ENCODE measurements around the gene TRIM34. TPM values are rescaled to one million over a fixed set of nuclear protein-coding genes. Genes with fewer than 3 reads are reported as not detected.

TRIM34 gene
- total and polyA plus RNA-seq, 4 experiments from 2014 or later: 9.6 to 20.2 (median 11.0) TPM

DNA sequence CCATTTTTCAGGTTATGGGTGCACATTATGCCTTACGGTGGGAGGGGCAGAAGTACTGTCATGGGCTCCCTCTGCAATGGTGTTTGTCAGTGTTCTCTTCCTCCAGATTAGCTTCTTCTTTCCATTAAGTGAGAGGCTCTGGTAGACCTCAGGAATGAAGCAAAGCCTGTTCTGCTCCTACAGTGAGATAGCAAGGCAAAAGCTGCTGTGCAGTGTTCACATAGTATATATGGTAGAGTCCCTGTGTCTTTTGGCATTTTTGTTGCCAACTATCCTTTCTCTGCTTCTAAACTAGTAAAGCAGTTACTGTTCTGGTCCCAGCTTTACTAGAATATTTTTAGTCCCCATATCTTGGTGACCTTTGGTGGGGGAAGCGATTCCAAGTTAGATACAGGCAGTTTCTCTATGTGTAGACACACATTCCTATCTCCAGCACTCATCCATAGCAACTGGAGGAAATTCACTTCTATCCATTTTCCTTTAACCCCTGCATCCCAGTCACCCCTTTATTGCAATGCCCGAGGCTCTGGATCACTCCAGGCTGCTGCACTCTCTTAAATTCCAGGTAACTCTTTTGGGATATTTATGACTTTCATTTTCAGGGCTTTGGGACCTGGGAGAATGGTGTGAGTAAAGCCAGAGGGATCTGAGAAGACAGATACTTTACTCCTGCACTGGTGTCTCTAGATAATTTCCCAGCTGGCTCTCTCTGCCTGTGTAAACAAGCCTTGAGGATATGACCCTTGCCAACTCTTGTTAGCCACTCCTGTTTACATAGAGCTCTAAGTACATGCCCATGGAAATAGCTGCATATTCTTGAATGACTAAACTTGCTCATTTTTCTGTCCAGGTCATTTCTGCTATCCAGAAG, 3.9 kb upstream of the TRIM34 start:
- no peak overlapping the region for H3K4me3 Mint-ChIP-seq
- peak overlapping the region in 1 of 7 donors; percentile 36 for H3K27ac Mint-ChIP-seq
- Histone ChIP-seq H3K9me3 (ENCODE audit: control insufficient read depth in 1 of 2, low read length in 2 of 2) (no peaks in the 10 kb centered on the region), H3K4me3 (ENCODE audit: low read length in 2 of 2) (no peak overlapping the region), H3K27ac (ENCODE audit: low read depth, low read length) (no peak overlapping the region), H3K4me1 (ENCODE audit: insufficient read depth, low read length) (peaks cover 18% of the 10 kb centered on the region), H3K27me3 (ENCODE audit: insufficient read depth, low read length) (no peaks in the 10 kb centered on the region), H3K36me3 (ENCODE audit: insufficient read depth, low read length) (no peaks in the 10 kb centered on the region)
- H3K4me1 Mint-ChIP-seq: peaks cover 17 to 25% (median 21%) of the 10 kb centered on the region in 4 donors
- H3K36me3 Mint-ChIP-seq: peaks cover 0 to 8% of the 10 kb centered on the region in 2 donors
- intact Hi-C loops (cut with micrococcal nuclease): no loop called here
- no peaks in the 10 kb centered on the region for H3K9me3 Mint-ChIP-seq
- no peaks in the 10 kb centered on the region for H3K27me3 Mint-ChIP-seq
- ChIA-PET POLR2A (ENCODE audit: partially characterized antibody) (interaction anchor here (2.2 kb wide), 1 partner anchor 64 kb away, joined by 4 read pairs; the partner anchor contains the start of gene TRIM5), CTCF (ENCODE audit: partially characterized antibody) (interaction anchor here (1.1 to 1.2 kb wide), 2 partner anchors 64 to 70 kb away, joined by 3 to 5 read pairs; partner anchors contain the start of gene TRIM5)
- no peak for DNase-seq

DNA sequence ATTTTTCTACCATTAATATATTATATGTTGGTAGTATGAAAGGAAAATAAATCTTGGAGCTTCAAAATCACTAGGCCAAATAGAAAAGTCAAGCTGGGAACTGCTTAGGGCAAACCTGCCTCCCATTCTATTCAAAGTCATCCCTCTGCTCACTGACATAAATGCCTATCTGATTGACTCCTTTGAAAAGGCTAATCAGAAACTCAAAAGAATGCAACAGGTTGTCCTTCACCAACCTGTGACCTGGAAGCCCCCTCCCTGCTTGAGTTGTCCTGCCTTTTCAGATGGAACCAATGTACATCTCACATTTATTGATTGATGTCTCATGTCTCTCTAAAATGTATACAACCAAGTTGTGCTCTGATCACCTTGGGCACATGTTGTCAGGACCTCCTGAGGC, 3.2 kb upstream of the TRIM34 start:
- Histone ChIP-seq H3K4me1 (ENCODE audit: insufficient read depth, low read length) (peaks cover 24% of the 10 kb centered on the region), H3K27ac (ENCODE audit: low read depth, low read length) (no peak overlapping the region), H3K27me3 (ENCODE audit: insufficient read depth, low read length) (no peaks in the 10 kb centered on the region), H3K9me3 (ENCODE audit: control insufficient read depth in 1 of 2, low read length in 2 of 2) (no peaks in the 10 kb centered on the region), H3K36me3 (ENCODE audit: insufficient read depth, low read length) (no peaks in the 10 kb centered on the region), H3K4me3 (ENCODE audit: low read length in 2 of 2) (no peak overlapping the region)
- H3K9me3 Mint-ChIP-seq: no peaks in the 10 kb centered on the region
- ChIA-PET CTCF (ENCODE audit: partially characterized antibody) (interaction anchor here (1.1 kb wide), 1 partner anchor 69 kb away, joined by 5 read pairs; no protein-coding TSS in a partner anchor), POLR2A (ENCODE audit: partially characterized antibody) (interaction anchor here (2.2 kb wide), 1 partner anchor 63 kb away, joined by 4 read pairs; the partner anchor contains the start of gene TRIM5)
- no peak for DNase-seq
- H3K36me3 Mint-ChIP-seq: peaks cover 0 to 8% of the 10 kb centered on the region in 2 donors
- peaks cover 18 to 32% (median 27%) of the 10 kb centered on the region in 4 donors for H3K4me1 Mint-ChIP-seq
- intact Hi-C loops (cut with micrococcal nuclease): no loop called here
- H3K27me3 Mint-ChIP-seq: no peaks in the 10 kb centered on the region
- H3K4me3 Mint-ChIP-seq: no peak overlapping the region
- H3K27ac Mint-ChIP-seq: no peak overlapping the region

DNA sequence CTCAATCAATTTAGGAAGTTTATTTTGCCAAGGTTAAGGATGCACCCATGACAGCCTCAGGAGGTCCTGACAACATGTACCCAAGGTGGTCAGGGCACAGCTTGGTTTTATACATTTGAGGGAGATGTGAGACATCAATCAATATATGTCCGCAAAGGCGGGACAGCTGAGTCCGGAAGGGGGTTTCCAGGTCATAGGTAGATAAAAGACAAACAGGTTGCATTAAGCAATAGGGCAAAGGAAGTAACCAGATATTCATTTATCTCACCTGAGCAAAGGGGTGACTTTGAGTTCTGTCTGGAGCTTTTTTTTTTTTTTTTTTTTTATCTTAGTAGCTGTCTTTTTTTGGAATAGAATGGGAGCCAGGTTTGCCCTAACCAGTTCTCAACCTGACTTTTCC, 2.0 kb upstream of the TRIM34 start:
- no peaks in the 10 kb centered on the region for H3K27me3 ChIP-seq (ENCODE audit: insufficient read depth, low read length)

DNA sequence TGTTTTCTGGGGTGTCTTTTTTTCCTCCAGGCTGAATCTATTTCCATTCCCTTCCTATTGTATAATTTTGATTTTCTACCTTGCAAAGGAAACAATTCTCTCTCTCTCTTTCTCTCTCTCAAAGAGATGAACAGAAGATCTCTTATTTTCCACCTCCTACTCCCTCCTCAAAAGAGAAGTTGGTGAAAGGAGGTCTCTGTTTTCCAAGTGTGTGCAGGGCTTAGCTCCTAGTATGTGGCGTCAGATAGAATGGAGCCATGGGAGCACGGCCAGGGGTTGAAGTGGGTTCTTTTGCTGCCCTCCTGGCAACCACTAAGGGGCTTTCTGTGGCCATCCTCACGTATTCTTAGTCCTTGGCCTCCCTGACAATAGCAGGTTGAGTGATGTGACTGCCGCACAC, 480 bp downstream of the TRIM34 start:
- intact Hi-C loops (cut with micrococcal nuclease): no loop called here
- Mint-ChIP-seq H3K27ac (peak overlapping the region; percentile 68 to 99 (median 92)), H3K36me3 (peaks cover 8 to 16% of the 10 kb centered on the region in 2 donors), H3K4me3 (peak overlapping the region; percentile 86 to 98 (median 94)), H3K27me3 (no peaks in the 10 kb centered on the region), H3K4me1 (peaks cover 31 to 52% (median 39%) of the 10 kb centered on the region in 4 donors), H3K9me3 (no peaks in the 10 kb centered on the region)
- Histone ChIP-seq H3K36me3 (ENCODE audit: insufficient read depth, low read length) (no peaks in the 10 kb centered on the region), H3K27me3 (ENCODE audit: insufficient read depth, low read length) (no peaks in the 10 kb centered on the region), H3K4me3 (ENCODE audit: low read length in 2 of 2) (peak overlapping the region; percentile 71 to 85), H3K9me3 (ENCODE audit: control insufficient read depth in 1 of 2, low read length in 2 of 2) (no peaks in the 10 kb centered on the region), H3K27ac (ENCODE audit: low read depth, low read length) (peak overlapping the region; percentile 62), H3K4me1 (ENCODE audit: insufficient read depth, low read length) (peaks cover 32% of the 10 kb centered on the region)
- no peak for DNase-seq
- ChIA-PET CTCF (ENCODE audit: partially characterized antibody) (interaction anchor here (1.2 to 1.4 kb wide), 2 partner anchors 59 to 87 kb away, joined by 3 read pairs; no protein-coding TSS in a partner anchor), POLR2A (ENCODE audit: partially characterized antibody) (interaction anchor here (2.3 to 2.5 kb wide), 2 partner anchors 59 to 64 kb away, joined by 8 to 15 read pairs; partner anchors contain the start of genes TRIM22 and TRIM5)

More for the DNA sequence above, 2.0 kb upstream of the TRIM34 start:
- peaks cover 29 to 44% (median 38%) of the 10 kb centered on the region in 4 donors for H3K4me1 Mint-ChIP-seq
- no peaks in the 10 kb centered on the region for H3K9me3 Mint-ChIP-seq
- H3K27ac Mint-ChIP-seq: peak overlapping the region in 1 of 7 donors; percentile 42
- H3K4me1 ChIP-seq (ENCODE audit: insufficient read depth, low read length): peaks cover 32% of the 10 kb centered on the region
- H3K4me3 Mint-ChIP-seq: peak overlapping the region in 4 of 8 donors; percentile 11 to 63 (median 40)
- no peaks in the 10 kb centered on the region for H3K27me3 Mint-ChIP-seq
- H3K36me3 ChIP-seq (ENCODE audit: insufficient read depth, low read length): no peaks in the 10 kb centered on the region
- H3K9me3 ChIP-seq (ENCODE audit: control insufficient read depth in 1 of 2, low read length in 2 of 2): no peaks in the 10 kb centered on the region
- DNase-seq: no peak
- H3K27ac ChIP-seq (ENCODE audit: low read depth, low read length): no peak overlapping the region
- ChIA-PET POLR2A (ENCODE audit: partially characterized antibody) (no interaction called here), CTCF (ENCODE audit: partially characterized antibody) (no interaction called here)
- intact Hi-C loops (cut with micrococcal nuclease): no loop called here
- H3K36me3 Mint-ChIP-seq: peaks cover 5 to 8% of the 10 kb centered on the region in 2 donors
- H3K4me3 ChIP-seq (ENCODE audit: low read length in 2 of 2): no peak overlapping the region

DNA sequence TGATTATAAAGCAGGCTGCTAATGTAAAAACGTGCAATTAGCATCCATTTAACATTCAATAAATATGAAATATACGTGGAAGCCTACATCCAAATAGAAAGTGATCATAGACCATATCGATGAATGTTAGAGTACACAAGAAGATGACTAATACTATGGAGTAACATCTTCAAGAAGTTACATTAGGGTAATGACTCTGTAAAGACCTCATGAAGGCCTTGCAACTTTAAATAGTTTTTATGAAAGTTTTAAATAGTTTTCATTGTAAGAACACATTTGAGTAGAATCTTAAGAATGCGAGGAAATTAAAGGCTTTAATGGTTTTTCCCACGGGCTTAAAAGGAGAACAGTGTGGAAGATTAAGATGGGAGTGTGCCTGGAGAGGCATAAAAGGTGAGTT, 1.4 kb downstream of the TRIM34 start:
- no peak for DNase-seq
- no peaks in the 10 kb centered on the region for H3K27me3 Mint-ChIP-seq
- no peak overlapping the region for H3K27ac ChIP-seq (ENCODE audit: low read depth, low read length)
- H3K4me1 Mint-ChIP-seq: peaks cover 33 to 56% (median 42%) of the 10 kb centered on the region in 4 donors
- H3K9me3 Mint-ChIP-seq: no peaks in the 10 kb centered on the region
- ChIA-PET CTCF (ENCODE audit: partially characterized antibody) (interaction anchor here (1.7 kb wide), 1 partner anchor 58 kb away, joined by 8 read pairs; the partner anchor contains the start of gene TRIM5), POLR2A (ENCODE audit: partially characterized antibody) (no interaction called here)
- peak overlapping the region; percentile 86 to 98 (median 94) for H3K4me3 Mint-ChIP-seq
- peaks cover 9 to 20% of the 10 kb centered on the region in 2 donors for H3K36me3 Mint-ChIP-seq
- H3K36me3 ChIP-seq (ENCODE audit: insufficient read depth, low read length): no peaks in the 10 kb centered on the region
- H3K9me3 ChIP-seq (ENCODE audit: control insufficient read depth in 1 of 2, low read length in 2 of 2): no peaks in the 10 kb centered on the region
- H3K4me1 ChIP-seq (ENCODE audit: insufficient read depth, low read length): peaks cover 32% of the 10 kb centered on the region
- H3K27me3 ChIP-seq (ENCODE audit: insufficient read depth, low read length): no peaks in the 10 kb centered on the region
- intact Hi-C loops (cut with micrococcal nuclease): no loop called here
- H3K4me3 ChIP-seq (ENCODE audit: low read length in 2 of 2): no peak overlapping the region
- H3K27ac Mint-ChIP-seq: peak overlapping the region in 5 of 7 donors; percentile 68 to 99 (median 92)

DNA sequence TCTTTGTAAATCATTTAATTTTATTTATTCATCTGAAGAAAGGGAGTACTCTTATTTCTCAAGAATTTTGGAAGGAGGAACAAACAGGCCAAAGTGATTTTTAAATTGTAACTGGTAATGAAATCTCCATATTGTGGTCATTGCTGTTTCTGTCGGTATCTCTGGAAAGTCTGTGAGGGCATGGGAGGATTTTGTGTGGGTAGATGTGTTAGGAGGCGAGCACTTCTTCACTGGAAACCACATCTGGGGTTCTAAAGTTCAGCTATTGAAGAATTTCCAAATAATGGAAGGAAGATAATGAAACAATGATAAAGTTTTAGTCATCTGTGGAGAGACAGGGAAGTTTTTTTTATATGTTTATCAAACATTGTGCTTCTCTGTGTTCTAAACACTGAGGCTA, 6.6 kb downstream of the TRIM34 start:
- no peak for DNase-seq
- H3K36me3 Mint-ChIP-seq: peaks cover 42 to 56% of the 10 kb centered on the region in 2 donors
- ChIA-PET CTCF (ENCODE audit: partially characterized antibody) (no interaction called here), POLR2A (ENCODE audit: partially characterized antibody) (no interaction called here)
- Histone ChIP-seq H3K4me1 (ENCODE audit: insufficient read depth, low read length) (peaks cover 9% of the 10 kb centered on the region), H3K27me3 (ENCODE audit: insufficient read depth, low read length) (no peaks in the 10 kb centered on the region), H3K4me3 (ENCODE audit: low read length in 2 of 2) (no peak overlapping the region), H3K9me3 (ENCODE audit: control insufficient read depth in 1 of 2, low read length in 2 of 2) (no peaks in the 10 kb centered on the region), H3K27ac (ENCODE audit: low read depth, low read length) (no peak overlapping the region), H3K36me3 (ENCODE audit: insufficient read depth, low read length) (peaks cover 7% of the 10 kb centered on the region)
- intact Hi-C loops (cut with micrococcal nuclease): no loop called here
- H3K27ac Mint-ChIP-seq: peak overlapping the region in 2 of 7 donors; percentile 2 to 37
- peaks cover 20 to 26% (median 22%) of the 10 kb centered on the region in 4 donors for H3K4me1 Mint-ChIP-seq
- no peaks in the 10 kb centered on the region for H3K9me3 Mint-ChIP-seq
- H3K4me3 Mint-ChIP-seq: no peak overlapping the region
- H3K27me3 Mint-ChIP-seq: no peaks in the 10 kb centered on the region

DNA sequence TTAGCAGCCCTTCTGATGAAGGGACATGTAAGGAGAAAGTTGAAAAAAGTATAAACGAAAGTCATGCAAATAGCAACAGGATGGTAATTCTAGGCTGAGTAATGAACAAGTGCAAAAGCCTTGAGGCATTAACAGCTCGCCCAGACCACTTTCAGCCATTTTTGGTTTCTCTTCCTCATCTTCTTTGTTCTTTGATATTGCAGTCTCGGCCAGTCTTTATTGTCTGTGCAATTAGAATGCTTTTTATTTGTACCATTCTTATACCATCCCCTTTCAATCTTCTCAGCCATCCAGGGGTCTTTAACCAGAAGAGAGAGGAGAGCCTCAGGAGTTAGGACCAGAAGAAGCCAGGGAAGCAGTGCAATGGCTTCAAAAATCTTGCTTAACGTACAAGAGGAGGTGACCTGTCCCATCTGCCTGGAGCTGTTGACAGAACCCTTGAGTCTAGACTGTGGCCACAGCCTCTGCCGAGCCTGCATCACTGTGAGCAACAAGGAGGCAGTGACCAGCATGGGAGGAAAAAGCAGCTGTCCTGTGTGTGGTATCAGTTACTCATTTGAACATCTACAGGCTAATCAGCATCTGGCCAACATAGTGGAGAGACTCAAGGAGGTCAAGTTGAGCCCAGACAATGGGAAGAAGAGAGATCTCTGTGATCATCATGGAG, 7.3 kb downstream of the TRIM34 start:
- peak overlapping the region in 1 of 7 donors; percentile 53 for H3K27ac Mint-ChIP-seq
- intact Hi-C loops (cut with micrococcal nuclease): no loop called here
- H3K4me1 ChIP-seq (ENCODE audit: insufficient read depth, low read length): peaks cover 2% of the 10 kb centered on the region
- ChIA-PET POLR2A (ENCODE audit: partially characterized antibody) (no interaction called here), CTCF (ENCODE audit: partially characterized antibody) (interaction anchor here (0.7 kb wide), 1 partner anchor 575 kb away, joined by 3 read pairs; no protein-coding TSS in a partner anchor)
- no peak overlapping the region for H3K27ac ChIP-seq (ENCODE audit: low read depth, low read length)
- no peaks in the 10 kb centered on the region for H3K27me3 ChIP-seq (ENCODE audit: insufficient read depth, low read length)
- H3K4me3 Mint-ChIP-seq: no peak overlapping the region
- H3K36me3 Mint-ChIP-seq: peaks cover 46 to 59% of the 10 kb centered on the region in 2 donors
- no peak overlapping the region for H3K4me3 ChIP-seq (ENCODE audit: low read length in 2 of 2)
- no peak for DNase-seq
- no peaks in the 10 kb centered on the region for H3K9me3 Mint-ChIP-seq
- H3K36me3 ChIP-seq (ENCODE audit: insufficient read depth, low read length): peaks cover 7% of the 10 kb centered on the region
- H3K27me3 Mint-ChIP-seq: no peaks in the 10 kb centered on the region
- peaks cover 13 to 20% (median 18%) of the 10 kb centered on the region in 4 donors for H3K4me1 Mint-ChIP-seq
- H3K9me3 ChIP-seq (ENCODE audit: control insufficient read depth in 1 of 2, low read length in 2 of 2): no peaks in the 10 kb centered on the region
